HCT116 (cell line): Measurements from ENCODE around the gene ACVR1.

Source experiments
- CBX3 ChIP-seq: IDR thresholded peaks from 2 replicates; pipeline ENCODE4 v1.6.1; 2012; ENCODE audit warnings: low read depth
- ELF1 ChIP-seq: IDR thresholded peaks from 2 replicates; pipeline ENCODE4 v1.6.1; 2012; ENCODE audit warnings: low read depth, borderline replicate concordance
- POLR2A ChIP-seq: IDR thresholded peaks from 2 replicates; pipeline ENCODE4 v1.7.0; 2011; ENCODE audit warnings: borderline replicate concordance; ENCODE audit not compliant: insufficient read depth, insufficient read length; ENCODE audit errors: extremely low read depth
- POLR2AphosphoS5 ChIP-seq: IDR thresholded peaks from 2 replicates; pipeline ENCODE4 v1.6.1; 2011; ENCODE audit warnings: mild to moderate bottlenecking, low read depth, low read length, moderate library complexity
- SP1 ChIP-seq: IDR thresholded peaks from 2 replicates; pipeline ENCODE4 v1.6.1; 2012; ENCODE audit warnings: low read depth
- SRF ChIP-seq: IDR thresholded peaks from 2 replicates; pipeline ENCODE4 v1.6.1; 2012; ENCODE audit warnings: low read depth
- YY1 ChIP-seq: IDR thresholded peaks from 2 replicates; pipeline ENCODE4 v1.6.1; 2011; ENCODE audit warnings: low read length, low read depth, moderate library complexity, mild to moderate bottlenecking; ENCODE audit not compliant: insufficient replicate concordance; ENCODE audit errors: extremely low read depth
- TF ChIP-seq, protein P1 (sequence below), 3 experiments: fragments of 200-600 bp in 1 of 3; sonication (generic) in 1 of 3; IDR thresholded peaks in 2 of 3; conservative IDR thresholded peaks in 1 of 3; 2 replicates each; pipeline ENCODE4 v1.5.1; 2012 to 2017; ENCODE audit warnings: low read depth in 2 of 3, low read length in 2 of 3, antibody characterized with exemption in 1 of 3, borderline replicate concordance in 1 of 3, control low read depth in 1 of 3, mild to moderate bottlenecking in 1 of 3, mixed read lengths in 1 of 3, mixed run types in 1 of 3, moderate library complexity in 1 of 3; ENCODE audit not compliant: insufficient read depth in 1 of 3
- TF ChIP-seq, protein P2 (sequence below): IDR thresholded peaks from 2 replicates; pipeline ENCODE4 v1.6.1; 2012
- TF ChIP-seq, protein P3 (sequence below): IDR thresholded peaks from 2 replicates; pipeline ENCODE4 v1.6.1; 2011; ENCODE audit warnings: mild to moderate bottlenecking, low read length, moderate library complexity; ENCODE audit not compliant: insufficient replicate concordance; ENCODE audit errors: extremely low read depth

DNA sequence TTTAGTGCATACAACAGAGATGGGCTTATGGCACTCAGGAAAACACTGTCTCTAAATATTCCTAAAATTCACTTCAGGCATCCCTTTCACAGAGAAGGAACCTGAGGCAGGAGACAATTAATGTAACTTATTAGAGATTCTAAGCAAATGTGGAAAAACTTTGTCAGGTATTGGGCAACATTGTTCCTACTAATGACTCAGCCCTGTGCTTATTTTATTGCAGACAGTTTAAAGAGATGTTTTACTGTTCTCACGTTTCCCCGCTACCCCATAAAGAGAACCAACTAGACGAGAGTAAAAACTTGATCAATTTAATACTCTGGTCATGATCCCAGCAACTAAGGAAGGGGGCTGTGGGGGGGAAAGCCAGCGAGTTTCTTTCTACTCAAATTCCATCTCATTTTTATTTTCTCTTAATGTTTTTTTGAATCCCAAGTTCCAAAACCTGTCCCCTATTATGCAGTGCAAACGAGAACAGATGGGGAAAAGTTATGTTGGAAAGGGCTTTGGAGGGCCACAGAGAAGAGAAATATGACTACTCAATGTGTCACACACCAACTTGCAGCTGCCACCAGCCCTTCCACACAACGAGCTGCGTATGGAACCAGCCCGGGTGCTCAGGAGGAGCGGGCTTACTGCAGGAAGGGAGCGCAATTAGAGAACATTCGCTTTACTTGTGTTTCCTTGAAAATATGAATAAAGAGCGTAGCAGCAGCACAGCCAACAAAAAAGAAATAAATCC, 18.7 kb upstream of the ACVR1 start:
- TF ChIP-seq, protein P1, sequence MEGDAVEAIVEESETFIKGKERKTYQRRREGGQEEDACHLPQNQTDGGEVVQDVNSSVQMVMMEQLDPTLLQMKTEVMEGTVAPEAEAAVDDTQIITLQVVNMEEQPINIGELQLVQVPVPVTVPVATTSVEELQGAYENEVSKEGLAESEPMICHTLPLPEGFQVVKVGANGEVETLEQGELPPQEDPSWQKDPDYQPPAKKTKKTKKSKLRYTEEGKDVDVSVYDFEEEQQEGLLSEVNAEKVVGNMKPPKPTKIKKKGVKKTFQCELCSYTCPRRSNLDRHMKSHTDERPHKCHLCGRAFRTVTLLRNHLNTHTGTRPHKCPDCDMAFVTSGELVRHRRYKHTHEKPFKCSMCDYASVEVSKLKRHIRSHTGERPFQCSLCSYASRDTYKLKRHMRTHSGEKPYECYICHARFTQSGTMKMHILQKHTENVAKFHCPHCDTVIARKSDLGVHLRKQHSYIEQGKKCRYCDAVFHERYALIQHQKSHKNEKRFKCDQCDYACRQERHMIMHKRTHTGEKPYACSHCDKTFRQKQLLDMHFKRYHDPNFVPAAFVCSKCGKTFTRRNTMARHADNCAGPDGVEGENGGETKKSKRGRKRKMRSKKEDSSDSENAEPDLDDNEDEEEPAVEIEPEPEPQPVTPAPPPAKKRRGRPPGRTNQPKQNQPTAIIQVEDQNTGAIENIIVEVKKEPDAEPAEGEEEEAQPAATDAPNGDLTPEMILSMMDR (IDR thresholded peaks at IDR 0.05 in 2 of 3, conservative IDR thresholded peaks at IDR 0.05 in 1 of 3; ENCODE audit: borderline replicate concordance in 1 of 3, insufficient read depth in 1 of 3, low read depth in 2 of 3, low read length in 2 of 3), result no peak
- TF ChIP-seq POLR2A (no peak), ELF1 (no peak), SP1 (no peak), CBX3 (no peak), SRF (no peak), POLR2AphosphoS5 (no peak), YY1 (no peak)
- TF ChIP-seq, protein P2, sequence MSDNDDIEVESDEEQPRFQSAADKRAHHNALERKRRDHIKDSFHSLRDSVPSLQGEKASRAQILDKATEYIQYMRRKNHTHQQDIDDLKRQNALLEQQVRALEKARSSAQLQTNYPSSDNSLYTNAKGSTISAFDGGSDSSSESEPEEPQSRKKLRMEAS, result no peak
- TF ChIP-seq, protein P3, sequence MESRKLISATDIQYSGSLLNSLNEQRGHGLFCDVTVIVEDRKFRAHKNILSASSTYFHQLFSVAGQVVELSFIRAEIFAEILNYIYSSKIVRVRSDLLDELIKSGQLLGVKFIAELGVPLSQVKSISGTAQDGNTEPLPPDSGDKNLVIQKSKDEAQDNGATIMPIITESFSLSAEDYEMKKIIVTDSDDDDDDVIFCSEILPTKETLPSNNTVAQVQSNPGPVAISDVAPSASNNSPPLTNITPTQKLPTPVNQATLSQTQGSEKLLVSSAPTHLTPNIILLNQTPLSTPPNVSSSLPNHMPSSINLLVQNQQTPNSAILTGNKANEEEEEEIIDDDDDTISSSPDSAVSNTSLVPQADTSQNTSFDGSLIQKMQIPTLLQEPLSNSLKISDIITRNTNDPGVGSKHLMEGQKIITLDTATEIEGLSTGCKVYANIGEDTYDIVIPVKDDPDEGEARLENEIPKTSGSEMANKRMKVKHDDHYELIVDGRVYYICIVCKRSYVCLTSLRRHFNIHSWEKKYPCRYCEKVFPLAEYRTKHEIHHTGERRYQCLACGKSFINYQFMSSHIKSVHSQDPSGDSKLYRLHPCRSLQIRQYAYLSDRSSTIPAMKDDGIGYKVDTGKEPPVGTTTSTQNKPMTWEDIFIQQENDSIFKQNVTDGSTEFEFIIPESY, result no peak
